DMS 273 (cell line): ENCODE data around the gene FBRS.
"Not testable (repeated sequence)": the region's sequence is repeated elsewhere in the genome, so short reads cannot be mapped to it uniquely, and the experiment has no call there.

Source experiments
- DNase-seq: peaks from one replicate; lab custom pipeline; 2025; ENCODE audit not compliant: unreplicated experiment; lab: John Stamatoyannopoulos, UW

Gene FBRS

GRCh38 chr16:30664616-30665109, 6.4 kb downstream of the FBRS start:
- no peak for DNase-seq

- no peak for DNase-seq
Observed at GRCh38 chr16:30665155-30665829, 7.1 kb downstream of the FBRS start.

GRCh38 chr16:30665830-30666190, 7.6 kb downstream of the FBRS start:
- no peak for DNase-seq

- DNase-seq, result no peak
Observed at GRCh38 chr16:30666681-30667080, 8.4 kb downstream of the FBRS start.

- no peak for DNase-seq
Observed at GRCh38 chr16:30667361-30667905, 9.2 kb downstream of the FBRS start.

GRCh38 chr16:30668393-30668792, 10.2 kb downstream of the FBRS start:
- DNase-seq, result no peak

GRCh38 chr16:30669026-30669902, 11.0 kb downstream of the FBRS start:
- DNase-seq, result no peak

GRCh38 chr16:30669903-30670824, 11.9 kb downstream of the FBRS start:
- DNase-seq, result no peak

- DNase-seq, result no peak
Observed at GRCh38 chr16:30675143-30675542, 16.9 kb downstream of the FBRS start.

- DNase-seq, result no peak
Observed at GRCh38 chr16:30677931-30678585, 19.8 kb downstream of the FBRS start.

- no peak for DNase-seq
Observed at GRCh38 chr16:30678586-30678970, 20.3 kb downstream of the FBRS start.

- no peak for DNase-seq
Observed at GRCh38 chr16:30680326-30680725, 22.1 kb downstream of the FBRS start.

GRCh38 chr16:30688701-30689100, 30.5 kb downstream of the FBRS start:
- DNase-seq, result no peak

GRCh38 chr16:30691907-30692306, 33.7 kb downstream of the FBRS start:
- DNase-seq, result no peak

- no peak for DNase-seq
Observed at GRCh38 chr16:30692396-30693064, 34.3 kb downstream of the FBRS start.

- DNase-seq, result no peak
Observed at GRCh38 chr16:30694926-30695693, 36.9 kb downstream of the FBRS start.

- not testable (repeated sequence) for DNase-seq
Observed at GRCh38 chr16:30696646-30697045, 38.4 kb downstream of the FBRS start.

- DNase-seq, result peak; percentile 99
Observed at GRCh38 chr16:30697264-30698138, 39.3 kb downstream of the FBRS start.
